OCI-LY7 (cell line): ENCODE measurements around the gene TNXB. TPM values are rescaled to one million over a fixed set of nuclear protein-coding genes. Genes with fewer than 3 reads are reported as not detected.

Experiments used
- BruUV-seq: library from RNA; stranded (reverse); fragments of 400-500 nt; replicated peaks from 2 replicates; lab custom pipeline; 2021; lab: Mats Ljungman, UMichigan
- CTCF ChIA-PET: fragments of 300-600 bp; sonication (Branson Sonifier 250); formaldehyde crosslinking; loops from one replicate; lab custom pipeline; 2022; ENCODE audit warnings: antibody characterized with exemption; ENCODE audit not compliant: unreplicated experiment; lab: Charles Lee
- POLR2A ChIA-PET: fragments of 300-600 bp; sonication (Branson Sonifier 250); formaldehyde crosslinking; loops from one replicate; lab custom pipeline; 2022; ENCODE audit warnings: antibody characterized with exemption; lab: Charles Lee
- DNase-seq: peaks from one replicate; pipeline ENCODE4 v3.0.0-alpha.2; 2015; ENCODE audit warnings: low spot score
- H2AFZ ChIP-seq: fragments of 200-600 bp; sonication (generic), shearing (Covaris generic); 2 replicates; pipeline ENCODE4 v1.6.1; 2014; ENCODE audit warnings: mild to moderate bottlenecking, antibody characterized with exemption, low read length, moderate library complexity
- H3K27ac ChIP-seq: fragments of 200-600 bp; sonication (generic); 2 replicates; pipeline ENCODE4 v1.5.1; 2014; ENCODE audit warnings: mixed run types, low read depth, mild to moderate bottlenecking, moderate library complexity, low read length, inconsistent platforms; ENCODE audit not compliant: poor library complexity, severe bottlenecking
- H3K36me3 ChIP-seq: fragments of 200-600 bp; sonication (generic); 2 replicates; pipeline ENCODE4 v1.6.1; 2014; ENCODE audit warnings: mild to moderate bottlenecking, antibody characterized with exemption, low read length, moderate library complexity, mixed read lengths; ENCODE audit not compliant: insufficient read depth
- H3K4me1 ChIP-seq: fragments of 200-600 bp; sonication (generic); 2 replicates; pipeline ENCODE4 v1.5.1; 2014; ENCODE audit warnings: mild to moderate bottlenecking, low read length; ENCODE audit not compliant: insufficient read depth, poor library complexity, severe bottlenecking
- H3K4me2 ChIP-seq: fragments of 200-600 bp; sonication (generic); 2 replicates; pipeline ENCODE4 v1.6.1; 2014; ENCODE audit warnings: mild to moderate bottlenecking, low read length
- H3K4me3 ChIP-seq: fragments of 200-600 bp; sonication (generic); 2 replicates; pipeline ENCODE4 v1.5.1; 2014; ENCODE audit warnings: mild to moderate bottlenecking, low read depth, low read length; ENCODE audit not compliant: poor library complexity, severe bottlenecking
- H3K79me2 ChIP-seq: fragments of 200-600 bp; sonication (generic); 2 replicates; pipeline ENCODE4 v1.6.1; 2016; ENCODE audit warnings: low read depth, mild to moderate bottlenecking, low read length, moderate library complexity, mixed read lengths; ENCODE audit not compliant: insufficient read depth
- H3K9me2 ChIP-seq: fragments of 200-600 bp; sonication (generic); 2 replicates; pipeline ENCODE4 v1.6.1; 2016; ENCODE audit warnings: mild to moderate bottlenecking, low read length, mixed read lengths; ENCODE audit not compliant: insufficient read depth
- H3K9me3 ChIP-seq: fragments of 200-600 bp; sonication (generic); 2 replicates; pipeline ENCODE4 v1.6.1; 2014; ENCODE audit warnings: mild to moderate bottlenecking, mixed run types, low read length, mixed read lengths
- H4K20me1 ChIP-seq: fragments of 200-600 bp; sonication (generic); 2 replicates; pipeline ENCODE4 v1.6.1; 2014; ENCODE audit warnings: mild to moderate bottlenecking, antibody characterized with exemption, low read length, moderate library complexity, mixed read lengths; ENCODE audit not compliant: insufficient read depth
- EZH2phosphoT487 ChIP-seq: fragments of 200-600 bp; sonication (generic); IDR thresholded peaks from 2 replicates; pipeline ENCODE4 v1.6.1; 2018; ENCODE audit warnings: low read depth, borderline replicate concordance, mild to moderate bottlenecking, mixed run types, antibody characterized with exemption, low read length, moderate library complexity, mixed read lengths
- intact Hi-C: fragments of 100-400 bp; cut with micrococcal nuclease; formaldehyde crosslinking; loops from one replicate; pipeline ENCODE4 v1.10.0; 2022; ENCODE audit not compliant: unreplicated experiment
- total RNA-seq, 2 experiments: library from RNA; depleted of rRNA in 1 of 2; stranded (reverse); fragments of >200 nt in 1 of 2; shearing (Covaris generic) in 1 of 2; gene quantifications; 2 replicates each; pipeline ENCODE4 v1.2.3, GENCODE V29; 2014 to 2022
- TF ChIP-seq, protein P1 (sequence below): fragments of 200-600 bp; sonication (generic); conservative IDR thresholded peaks from 2 replicates; pipeline ENCODE4 v1.5.1; 2014; ENCODE audit warnings: mild to moderate bottlenecking, antibody characterized with exemption, low read length, moderate library complexity, mixed read lengths

Gene TNXB
- total RNA-seq, 2 experiments from 2014 or later: 1.7 to 9.2 TPM

DNA sequence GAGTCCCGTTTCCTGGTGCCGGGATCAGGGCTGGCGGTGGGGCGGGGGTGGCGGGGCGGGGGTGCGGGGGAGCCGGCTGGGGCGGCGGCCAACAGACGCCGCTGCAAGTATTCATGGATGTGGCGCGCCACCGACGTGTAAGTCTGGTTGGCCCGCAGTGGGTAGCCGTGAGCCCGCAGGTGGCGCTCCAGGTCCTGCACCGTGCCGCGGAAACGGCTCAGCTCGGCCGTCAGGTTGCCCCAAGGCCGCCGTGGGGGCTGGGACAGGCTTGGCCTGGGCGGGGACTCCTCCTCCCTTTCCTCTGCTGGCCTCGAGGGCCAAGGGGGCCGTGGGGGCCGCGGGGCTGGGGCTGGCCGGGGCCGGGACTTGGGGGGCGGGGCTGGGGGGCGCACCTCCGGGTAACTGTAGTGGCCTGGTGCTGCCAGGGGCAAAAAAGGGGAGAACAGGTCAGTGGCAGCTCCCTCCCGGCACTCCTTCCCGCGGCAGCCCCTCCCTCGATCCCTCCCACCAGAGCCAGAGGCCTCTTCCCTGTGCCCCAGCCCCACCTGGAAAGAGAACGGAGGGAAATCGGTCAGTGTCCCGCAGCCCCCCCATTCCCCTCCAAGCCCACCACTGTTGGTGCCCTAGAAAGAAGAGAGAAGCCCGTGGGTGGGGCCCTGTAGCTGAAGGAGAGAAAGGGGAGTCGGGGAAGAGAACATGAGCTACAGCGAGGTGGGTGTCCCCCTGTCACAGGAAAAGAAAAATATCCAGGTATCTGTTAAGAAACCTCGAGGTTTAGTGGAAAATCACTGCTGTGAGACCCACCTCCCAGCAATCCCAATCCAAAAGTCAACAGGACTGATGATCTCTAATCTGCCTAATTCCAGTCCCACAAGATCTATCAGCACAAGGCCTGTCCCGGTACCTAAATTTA, 21.3 kb downstream of the TNXB start:
- CTCF ChIA-PET: no interaction called here
- Histone ChIP-seq H4K20me1 (no peaks in the 10 kb centered on the region), H3K4me1 (no peaks in the 10 kb centered on the region), H3K79me2 (no peaks in the 10 kb centered on the region), H3K9me3 (no peaks in the 10 kb centered on the region), H3K9me2 (no peaks in the 10 kb centered on the region), H3K4me2 (no peak overlapping the region), H3K36me3 (no peaks in the 10 kb centered on the region), H2AFZ (peak overlapping the region; percentile 9; the same call in 1 of the 2 replicates), H3K4me3 (no peak overlapping the region), H3K27ac (no peak overlapping the region)
- BruUV-seq: no TSS peak
- peak; percentile 82 for DNase-seq
- TF ChIP-seq, protein P1, sequence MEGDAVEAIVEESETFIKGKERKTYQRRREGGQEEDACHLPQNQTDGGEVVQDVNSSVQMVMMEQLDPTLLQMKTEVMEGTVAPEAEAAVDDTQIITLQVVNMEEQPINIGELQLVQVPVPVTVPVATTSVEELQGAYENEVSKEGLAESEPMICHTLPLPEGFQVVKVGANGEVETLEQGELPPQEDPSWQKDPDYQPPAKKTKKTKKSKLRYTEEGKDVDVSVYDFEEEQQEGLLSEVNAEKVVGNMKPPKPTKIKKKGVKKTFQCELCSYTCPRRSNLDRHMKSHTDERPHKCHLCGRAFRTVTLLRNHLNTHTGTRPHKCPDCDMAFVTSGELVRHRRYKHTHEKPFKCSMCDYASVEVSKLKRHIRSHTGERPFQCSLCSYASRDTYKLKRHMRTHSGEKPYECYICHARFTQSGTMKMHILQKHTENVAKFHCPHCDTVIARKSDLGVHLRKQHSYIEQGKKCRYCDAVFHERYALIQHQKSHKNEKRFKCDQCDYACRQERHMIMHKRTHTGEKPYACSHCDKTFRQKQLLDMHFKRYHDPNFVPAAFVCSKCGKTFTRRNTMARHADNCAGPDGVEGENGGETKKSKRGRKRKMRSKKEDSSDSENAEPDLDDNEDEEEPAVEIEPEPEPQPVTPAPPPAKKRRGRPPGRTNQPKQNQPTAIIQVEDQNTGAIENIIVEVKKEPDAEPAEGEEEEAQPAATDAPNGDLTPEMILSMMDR: peak; percentile 57; the same call in 1 of the 2 replicates
- TF ChIP-seq EZH2phosphoT487: no peak
- intact Hi-C loops: loop anchor here (2.0 kb wide), 1 partner anchor 67 kb away; the partner anchor contains the start of gene PPT2
- POLR2A ChIA-PET: no interaction called here

DNA sequence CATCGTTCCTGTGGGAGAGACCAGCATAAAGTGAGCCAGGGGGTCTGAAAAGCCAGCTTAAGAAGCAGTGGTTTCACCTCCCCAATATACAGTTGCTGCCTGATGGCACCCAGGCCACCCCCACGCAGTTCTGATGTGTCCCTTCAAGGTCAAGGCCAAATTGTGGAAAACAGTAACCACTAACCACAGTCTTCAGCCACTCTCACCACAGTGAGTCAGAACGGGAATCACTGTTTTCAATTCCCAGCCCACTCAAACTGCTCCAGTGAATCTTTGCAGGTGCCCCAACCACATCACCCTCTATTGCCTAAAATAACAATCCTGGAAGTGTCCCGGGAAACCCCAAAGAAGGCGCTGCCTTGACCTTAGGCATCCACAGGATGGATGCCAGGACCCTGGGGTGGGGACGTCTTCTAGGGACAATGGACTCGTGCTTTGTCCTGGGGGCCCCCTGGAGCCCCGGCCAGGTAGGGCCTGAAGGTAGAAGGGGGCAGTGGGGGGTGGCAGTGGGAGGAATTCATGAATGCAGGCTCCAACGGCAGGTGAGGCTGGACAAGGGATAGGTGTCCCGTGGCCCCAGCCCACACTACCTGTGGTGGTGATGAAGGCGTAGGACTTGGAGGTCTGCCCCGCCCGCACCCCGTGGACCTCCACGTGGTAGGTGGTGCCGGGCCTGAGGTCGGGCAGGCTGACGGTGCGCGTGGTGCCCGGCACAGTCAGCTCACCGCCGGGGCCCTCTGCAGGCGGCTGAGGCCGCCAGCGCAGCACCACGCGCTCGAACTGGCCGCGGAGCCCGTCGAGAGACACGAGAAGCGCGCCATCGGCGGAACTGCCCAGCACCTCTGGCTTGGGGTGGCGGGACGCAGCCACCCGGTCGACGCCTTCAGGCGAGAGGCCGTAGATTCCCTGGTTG, 22.2 kb downstream of the TNXB start:
- Histone ChIP-seq H2AFZ (no peak overlapping the region), H3K4me3 (no peak overlapping the region), H3K36me3 (no peaks in the 10 kb centered on the region), H3K79me2 (no peaks in the 10 kb centered on the region), H3K4me1 (no peaks in the 10 kb centered on the region), H3K9me3 (no peaks in the 10 kb centered on the region), H3K4me2 (0 out of 2 replicates have a peak overlapping the region, but pooled peaks have one; percentile 5), H3K27ac (no peak overlapping the region), H4K20me1 (no peaks in the 10 kb centered on the region), H3K9me2 (no peaks in the 10 kb centered on the region)
- intact Hi-C loops: loop anchor here (2.0 kb wide), 1 partner anchor 68 kb away; the partner anchor contains the start of gene PPT2
- TF ChIP-seq, protein P1: no peak
- no peak for TF ChIP-seq EZH2phosphoT487
- DNase-seq: no peak
- ChIA-PET POLR2A (no interaction called here), CTCF (no interaction called here)
- no TSS peak for BruUV-seq
